Stimulated activated CD8-positive, alpha-beta memory T cell treated with anti-CD3 and anti-CD28 coated beads, Interleukin-2, amount 100 ng/mL, for 48 hours (primary cell): Measurements from ENCODE around the gene GGA2.
A peak's percentile ranks its signal among the peaks of the same experiment; 100 is the strongest.
"Not testable (repeated sequence)": the region's sequence is repeated elsewhere in the genome, so short reads cannot be mapped to it uniquely, and the experiment has no call there.

Experiments
- DNase-seq, 2 donors: peaks; one replicate each; pipeline ENCODE4 v3.0.0-alpha.2; 2020; ENCODE audit warnings: low read depth in 2 of 2

GGA2 gene, protein sequence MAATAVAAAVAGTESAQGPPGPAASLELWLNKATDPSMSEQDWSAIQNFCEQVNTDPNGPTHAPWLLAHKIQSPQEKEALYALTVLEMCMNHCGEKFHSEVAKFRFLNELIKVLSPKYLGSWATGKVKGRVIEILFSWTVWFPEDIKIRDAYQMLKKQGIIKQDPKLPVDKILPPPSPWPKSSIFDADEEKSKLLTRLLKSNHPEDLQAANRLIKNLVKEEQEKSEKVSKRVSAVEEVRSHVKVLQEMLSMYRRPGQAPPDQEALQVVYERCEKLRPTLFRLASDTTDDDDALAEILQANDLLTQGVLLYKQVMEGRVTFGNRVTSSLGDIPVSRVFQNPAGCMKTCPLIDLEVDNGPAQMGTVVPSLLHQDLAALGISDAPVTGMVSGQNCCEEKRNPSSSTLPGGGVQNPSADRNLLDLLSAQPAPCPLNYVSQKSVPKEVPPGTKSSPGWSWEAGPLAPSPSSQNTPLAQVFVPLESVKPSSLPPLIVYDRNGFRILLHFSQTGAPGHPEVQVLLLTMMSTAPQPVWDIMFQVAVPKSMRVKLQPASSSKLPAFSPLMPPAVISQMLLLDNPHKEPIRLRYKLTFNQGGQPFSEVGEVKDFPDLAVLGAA

GRCh38 chr16:23510164-23510914 is at the start of gene GGA2:
Gene GGA2, minus strand, starts transcription at chr16:23510494. Its CDS starts 83 bp downstream, at chr16:23510411.
- peak; percentile 69 to 73 for DNase-seq

DNA sequence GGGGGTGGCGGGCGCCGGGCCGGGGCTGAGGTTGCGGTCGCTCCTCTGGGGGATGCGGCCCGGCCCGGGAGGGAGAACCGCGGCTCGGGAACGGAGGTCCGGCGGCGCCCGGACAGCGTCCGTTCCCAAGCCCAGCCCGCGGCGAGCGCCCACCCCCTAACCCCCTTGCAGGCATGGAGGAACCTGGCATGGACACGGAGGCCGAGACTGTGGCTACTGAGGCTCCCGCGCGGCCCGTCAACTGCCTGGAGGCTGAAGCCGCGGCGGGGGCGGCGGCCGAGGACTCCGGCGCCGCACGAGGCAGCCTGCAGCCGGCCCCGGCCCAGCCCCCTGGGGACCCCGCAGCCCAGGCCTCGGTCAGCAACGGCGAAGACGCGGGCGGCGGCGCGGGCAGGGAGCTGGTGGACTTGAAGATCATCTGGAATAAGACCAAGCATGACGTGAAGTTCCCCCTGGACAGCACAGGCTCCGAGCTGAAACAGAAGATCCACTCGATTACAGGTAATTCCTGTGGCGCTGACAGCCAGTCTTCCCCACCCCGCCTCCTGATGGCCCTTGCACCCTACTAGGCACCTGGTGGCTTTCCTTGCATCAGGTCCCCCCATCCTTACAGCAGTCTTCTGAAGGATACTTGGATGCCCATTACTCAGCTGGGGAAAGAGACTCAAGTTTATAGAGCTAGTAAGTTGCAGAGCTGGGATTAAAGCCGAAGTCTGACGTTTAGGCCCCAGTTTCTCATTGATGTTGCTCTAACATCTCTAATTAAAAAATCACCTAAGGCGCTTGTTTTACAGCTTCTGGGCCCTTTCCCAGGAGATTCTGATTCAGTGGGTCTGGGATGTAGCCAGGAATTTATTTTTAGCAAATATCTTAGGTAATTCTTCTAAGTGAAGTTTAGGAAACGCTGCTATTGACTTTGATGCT is 47.7 kb upstream of the GGA2 start:
- no peak for DNase-seq

DNA sequence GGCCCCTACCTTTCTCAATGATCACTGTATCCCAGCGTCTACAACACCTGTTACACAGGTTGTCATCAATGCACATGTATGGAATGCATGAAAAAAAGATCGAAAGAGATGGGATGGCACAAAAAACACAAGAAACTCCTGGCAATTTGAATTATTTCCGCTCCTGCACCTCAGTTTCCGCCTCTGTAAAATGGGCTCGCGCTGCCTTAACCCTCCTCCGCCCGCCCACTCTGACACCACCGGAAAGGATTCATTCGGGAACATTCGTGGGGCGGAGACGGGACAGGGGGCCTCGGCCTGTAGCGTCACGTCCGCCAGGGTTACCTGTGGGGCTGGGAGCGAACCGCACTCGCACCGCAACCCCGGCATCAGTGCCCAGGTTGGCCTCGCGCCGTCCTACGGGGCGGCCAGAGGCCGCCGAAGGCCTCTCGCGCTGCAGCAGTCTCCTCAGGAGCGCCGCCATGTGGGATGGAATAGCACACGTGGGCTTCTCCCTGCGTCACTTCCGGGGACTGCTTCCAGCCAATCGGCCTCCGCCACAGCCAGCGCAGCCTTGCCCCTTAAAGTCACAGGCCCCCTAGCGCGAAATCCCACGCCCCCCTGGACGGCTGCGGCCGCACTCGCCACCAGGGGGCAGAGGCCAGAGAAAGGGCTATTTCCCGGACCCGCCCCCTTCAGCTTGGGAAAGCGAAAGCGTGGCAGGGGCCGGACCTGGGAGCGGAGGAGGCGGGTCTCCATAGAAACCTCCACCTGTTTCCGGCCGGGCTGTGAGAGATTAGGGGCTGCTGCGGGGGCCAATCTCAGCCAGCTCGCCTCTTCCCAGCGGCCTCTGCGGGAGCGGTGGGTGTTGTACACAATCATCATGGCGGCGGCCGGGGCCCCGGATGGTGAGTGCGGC is 46.8 kb upstream of the GGA2 start, which contains the start of the genes EARS2 and UBFD1:
Gene EARS2 (minus strand): TSS at position 470 of the 898 bp plus-strand sequence. CDS start 7 bp downstream, at position 463.
Gene UBFD1 (plus strand): TSS at position 847 of the 898 bp plus-strand sequence. CDS start 16 bp downstream, at position 863.
- DNase-seq = peak; percentile 97

- no peak for DNase-seq
Measured at GRCh38 chr16:23554536-23554935, 44.2 kb upstream of the GGA2 start.

- no peak for DNase-seq
Measured at GRCh38 chr16:23552161-23552560, 41.9 kb upstream of the GGA2 start.

- DNase-seq = no peak
Measured at GRCh38 chr16:23549938-23550337, 39.6 kb upstream of the GGA2 start.

- DNase-seq = no peak
Measured at GRCh38 chr16:23544436-23544835, 34.1 kb upstream of the GGA2 start.

DNA sequence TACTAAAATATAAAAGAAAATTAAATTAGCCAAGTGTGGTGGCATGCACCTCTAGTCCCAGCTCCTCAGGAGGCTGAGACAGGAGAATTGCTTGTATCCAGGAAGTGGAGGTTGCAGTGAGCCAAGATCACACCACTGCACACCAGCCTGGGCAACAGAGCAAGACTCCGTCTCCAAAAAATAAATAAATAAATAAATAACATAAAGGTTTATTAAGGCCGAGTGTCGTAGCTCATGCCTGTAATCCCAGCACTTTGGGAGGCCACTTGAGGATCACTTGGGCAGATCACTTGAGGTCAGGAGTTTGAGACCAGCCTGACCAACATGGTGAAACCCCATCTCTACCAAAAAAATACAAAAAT is 30.5 kb upstream of the GGA2 start:
- not testable (repeated sequence) for DNase-seq

DNA sequence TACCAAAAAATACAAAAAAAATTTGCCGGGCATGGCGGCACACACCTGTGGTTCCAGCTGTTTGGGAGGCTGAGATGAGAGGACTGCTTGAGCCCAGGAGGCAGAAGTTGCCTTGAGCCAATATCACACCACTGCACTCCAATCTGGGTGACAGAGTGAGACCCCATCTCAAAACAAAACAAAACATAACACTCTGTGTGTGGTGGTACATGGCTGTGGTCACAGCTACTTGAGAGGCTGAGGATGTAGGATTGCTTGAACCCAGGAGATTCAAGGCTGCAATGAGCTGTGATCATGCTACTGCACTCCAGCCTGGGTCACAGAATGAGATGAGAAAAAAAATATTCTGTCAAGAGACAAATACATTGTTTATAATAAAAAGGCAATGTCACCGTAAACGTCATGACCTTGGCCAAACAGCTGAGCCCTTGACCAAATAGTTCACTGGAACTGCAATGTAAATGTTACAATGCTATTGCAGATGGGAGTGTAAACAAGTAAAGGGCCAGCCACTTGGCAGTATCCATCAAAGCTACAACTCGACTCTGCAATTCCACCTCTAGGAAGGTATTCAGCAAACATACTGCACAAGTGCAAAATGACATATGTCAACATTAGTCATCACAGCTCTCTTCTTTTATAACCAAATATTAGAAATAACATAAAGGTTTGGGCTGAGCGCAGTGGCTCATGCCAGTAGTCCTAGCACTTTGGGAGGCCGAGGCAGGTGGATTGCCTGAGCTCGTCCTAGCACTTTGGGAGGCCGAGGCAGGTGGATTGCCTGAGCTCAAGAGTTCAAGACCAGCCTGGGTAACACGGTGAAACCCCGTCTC is 29.9 kb upstream of the GGA2 start:
- DNase-seq = no peak

DNA sequence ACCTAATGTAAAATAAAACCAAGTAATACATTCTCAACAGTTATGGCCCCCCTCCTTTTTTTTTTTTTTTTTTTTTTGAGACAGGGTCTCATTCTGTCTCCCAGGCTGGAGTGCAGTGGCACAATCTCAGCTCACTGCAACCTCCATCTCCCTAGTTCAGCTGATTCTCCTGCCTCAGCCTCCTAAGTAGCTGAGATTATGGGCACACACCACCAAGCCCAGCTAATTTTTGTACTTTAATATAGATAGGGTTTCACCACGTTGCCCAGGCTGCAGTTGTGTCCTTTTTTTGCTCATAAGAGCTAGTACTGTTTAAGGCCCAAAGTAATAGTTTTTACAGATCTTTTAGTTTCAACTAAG is 28.6 kb upstream of the GGA2 start:
- no peak for DNase-seq

- DNase-seq = no peak
Measured at GRCh38 chr16:23537390-23537789, 27.1 kb upstream of the GGA2 start.

- no peak for DNase-seq
Measured at GRCh38 chr16:23535901-23536300, 25.6 kb upstream of the GGA2 start.

DNA sequence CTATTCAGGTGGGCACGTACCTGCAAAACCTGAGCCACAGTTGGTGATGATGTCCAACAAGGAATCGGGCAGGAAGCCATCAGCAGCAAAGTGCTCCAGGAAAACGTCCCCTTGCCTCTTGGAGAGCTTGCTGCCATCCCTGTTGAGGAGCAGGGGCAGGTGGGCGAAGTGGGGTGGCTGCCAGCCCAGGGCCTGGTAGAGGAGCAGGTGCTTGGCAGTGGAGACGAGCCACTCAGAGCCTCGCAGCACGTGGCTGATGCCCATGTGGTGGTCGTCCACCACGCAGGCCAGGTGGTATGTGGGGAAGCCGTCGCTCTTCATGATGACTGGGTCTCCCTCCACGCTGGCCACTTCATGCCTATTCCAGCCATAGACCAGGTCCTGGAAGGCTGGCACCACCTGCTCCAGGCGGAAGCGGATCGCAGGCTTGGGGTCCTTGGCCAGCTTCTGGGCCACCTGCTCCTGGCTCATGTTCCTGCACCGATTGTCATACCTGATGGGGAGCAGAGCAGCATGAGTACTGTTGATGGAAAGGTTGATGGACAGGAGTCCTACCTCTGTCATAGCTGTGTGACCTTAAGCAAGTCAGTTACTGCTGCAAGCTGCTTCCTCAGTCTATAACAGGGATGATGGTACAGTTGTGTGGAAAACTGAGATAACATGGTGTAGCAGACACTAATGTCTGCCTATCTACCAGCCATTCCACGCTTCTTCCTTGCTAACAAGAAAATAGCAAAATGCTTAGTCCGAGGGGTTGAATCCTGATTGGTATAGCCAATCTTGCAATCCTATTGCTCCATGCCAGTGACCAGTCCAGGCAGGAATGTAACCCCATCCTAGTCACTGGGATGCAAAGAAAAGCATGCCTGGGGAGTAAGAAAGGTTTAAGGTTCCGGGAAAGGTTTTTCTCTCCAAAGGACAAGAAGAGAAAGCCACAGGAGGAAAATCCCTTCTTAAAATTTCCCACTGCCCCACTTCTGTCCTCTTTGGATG is 24.9 kb upstream of the GGA2 start:
- DNase-seq = no peak

GRCh38 chr16:23532448-23532847 is 22.2 kb upstream of the GGA2 start:
- no peak for DNase-seq

DNA sequence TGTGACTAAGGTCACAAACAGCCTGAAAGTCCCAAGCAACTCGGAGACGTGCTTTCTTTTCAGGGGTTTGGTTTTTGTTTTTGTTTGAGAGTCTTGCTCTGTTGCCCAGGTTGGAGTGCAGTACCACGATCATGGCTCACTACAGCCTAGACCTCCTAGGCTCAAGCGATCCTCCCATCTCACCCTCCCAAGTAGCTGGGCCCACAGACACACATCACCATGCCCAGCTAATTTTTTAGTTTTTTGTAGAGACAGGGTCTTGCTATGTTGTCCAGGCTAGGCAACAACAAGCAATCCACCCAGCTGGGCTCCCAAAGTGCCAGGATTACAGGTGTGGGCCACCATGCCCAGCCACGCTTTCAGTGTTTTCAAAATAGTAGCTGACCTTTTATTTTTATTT is 19.8 kb upstream of the GGA2 start:
- no peak for DNase-seq

GRCh38 chr16:23528644-23529310 is 18.5 kb upstream of the GGA2 start:
- no peak for DNase-seq

- DNase-seq = no peak
Measured at GRCh38 chr16:23527961-23528643, 17.8 kb upstream of the GGA2 start.
